HepG2 (cell line): ENCODE measurements around the gene PLP1. TPM values are rescaled to one million over a fixed set of nuclear protein-coding genes. Genes with fewer than 3 reads are reported as not detected.

ENCODE experiments used
- ATAC-seq: fragments of 200-7000 bp; cut with Tn5 transposase; 3 replicates; pipeline ENCODE4 v1.9.1; 2020; ENCODE audit warnings: mild to moderate bottlenecking, moderate library complexity
- BruUV-seq: library from RNA; stranded (reverse); fragments of 400-500 nt; replicated peaks from 2 replicates; lab custom pipeline; 2021; lab: Mats Ljungman, UMichigan
- CTCF ChIA-PET: fragments of 300-600 bp; formaldehyde crosslinking; extraction: SDS; loops from one replicate; lab custom pipeline; 2021; ENCODE audit warnings: low total read pairs, inconsistent platforms, low intra/inter-chr PET ratio; lab: Yijun Ruan, JAX
- POLR2A ChIA-PET: fragments of 350-600 bp; sonication (Branson Sonifier 250); formaldehyde crosslinking; loops from one replicate; lab custom pipeline; 2020; ENCODE audit warnings: antibody characterized with exemption, inconsistent platforms; lab: Yijun Ruan, JAX
- DNase-seq: peaks from one replicate; pipeline ENCODE4 v3.0.0-alpha.2; 2015; ENCODE audit warnings: low spot score
- FAIRE-seq: peaks from 3 replicates; lab custom pipeline; 2011; peaks lifted over from hg19 to GRCh38; lab: Jason Lieb, UNC
- H2AFZ ChIP-seq: one replicate; pipeline ENCODE4 v1.6.1; 2011; ENCODE audit warnings: low read length, inconsistent platforms
- H3K27ac ChIP-seq: fragments of 300-600 bp; 3 replicates; pipeline ENCODE4 v1.8.0; 2011; ENCODE audit warnings: mixed run types, mild to moderate bottlenecking, mixed read lengths, low read length, inconsistent platforms; ENCODE audit not compliant: insufficient read depth; ENCODE audit errors: extremely low read length
- H3K27me3 ChIP-seq, 2 experiments: fragments of 200-600 bp in 1 of 2; 2 replicates in 1 of 2; 3 replicates in 1 of 2; pipeline versions ENCODE4 v1.6.0 to v1.8.0; 2011; ENCODE audit warnings: low read length in 2 of 2, mild to moderate bottlenecking in 2 of 2, moderate library complexity in 2 of 2, inconsistent platforms in 1 of 2; ENCODE audit not compliant: insufficient read depth in 2 of 2, control insufficient read depth in 1 of 2
- H3K36me3 ChIP-seq, 2 experiments: fragments of 200-600 bp in 1 of 2; replicated peaks in 1 of 2; 2 replicates in 1 of 2; 3 replicates in 1 of 2; pipeline versions ENCODE4 v1.5.1 to v1.8.0; 2011; ENCODE audit warnings: low read length in 2 of 2, inconsistent platforms in 1 of 2; ENCODE audit not compliant: insufficient read depth in 2 of 2, control insufficient read depth in 1 of 2
- H3K4me1 ChIP-seq: 2 replicates; pipeline ENCODE4 v1.5.1; 2012; ENCODE audit warnings: low read length, inconsistent platforms; ENCODE audit not compliant: insufficient read depth
- H3K4me2 ChIP-seq: 2 replicates; pipeline ENCODE4 v1.6.0; 2011; ENCODE audit warnings: low read depth, low read length, inconsistent platforms
- H3K4me3 ChIP-seq, 3 experiments: fragments of 200-600 bp in 1 of 3; sonication (generic), shearing (Covaris generic) in 1 of 3; replicated peaks in 1 of 3; 2 replicates each; pipeline ENCODE4 v1.5.1; 2011 to 2016; ENCODE audit warnings: low read length in 3 of 3, inconsistent platforms in 2 of 3, low read depth in 2 of 3, mild to moderate bottlenecking in 2 of 3, control low read depth in 1 of 3, mixed read lengths in 1 of 3; ENCODE audit not compliant: insufficient read depth in 1 of 3
- H3K79me2 ChIP-seq: one replicate; pipeline ENCODE4 v1.6.1; 2011; ENCODE audit warnings: low read length, inconsistent platforms; ENCODE audit not compliant: insufficient read depth
- H3K9ac ChIP-seq: 2 replicates; pipeline ENCODE4 v1.6.0; 2011; ENCODE audit warnings: mild to moderate bottlenecking, low read depth, low read length, inconsistent platforms; ENCODE audit not compliant: insufficient read depth
- H3K9me3 ChIP-seq: 2 replicates; pipeline ENCODE4 v1.5.1; 2012; ENCODE audit warnings: mild to moderate bottlenecking, low read length
- H4K20me1 ChIP-seq: 2 replicates; pipeline ENCODE4 v1.6.0; 2011; ENCODE audit warnings: inconsistent platforms, mild to moderate bottlenecking, low read length, moderate library complexity; ENCODE audit not compliant: insufficient read depth
- ATF5 ChIP-seq: sonication (generic); formaldehyde crosslinking; IDR thresholded peaks from 2 replicates; pipeline ENCODE4 v1.4.0; 2020; ENCODE audit warnings: mild to moderate bottlenecking, low read depth, missing genetic modification reagents
- LCORL ChIP-seq, 2 experiments: fragments of 450-650 bp in 1 of 2; sonication (generic) in 1 of 2; formaldehyde crosslinking in 1 of 2; IDR thresholded peaks; 2 replicates each; pipeline versions ENCODE4 v1.5.0 to v1.6.1; 2017 to 2020; ENCODE audit warnings: antibody characterized with exemption in 1 of 2, missing genetic modification reagents in 1 of 2
- NFYB ChIP-seq: sonication (generic); formaldehyde crosslinking; IDR thresholded peaks from 2 replicates; pipeline ENCODE4 v1.4.0; 2020; ENCODE audit warnings: missing genetic modification reagents
- NR2F6 ChIP-seq, 2 experiments: IDR thresholded peaks; 2 replicates each; pipeline ENCODE4 v1.6.1; 2016; ENCODE audit warnings: antibody characterized with exemption in 1 of 2, mild to moderate bottlenecking in 1 of 2
- THAP7 ChIP-seq: sonication (generic); formaldehyde crosslinking; IDR thresholded peaks from 2 replicates; pipeline ENCODE4 v1.8.1; 2023; ENCODE audit warnings: mild to moderate bottlenecking, missing genetic modification reagents
- ZFP36L2 ChIP-seq: sonication (generic); formaldehyde crosslinking; IDR thresholded peaks from 2 replicates; pipeline ENCODE4 v1.4.0; 2020; ENCODE audit warnings: missing genetic modification reagents
- ZNF430 ChIP-seq: sonication (generic); formaldehyde crosslinking; IDR thresholded peaks from 2 replicates; pipeline ENCODE4 v1.9.0; 2021; ENCODE audit warnings: mild to moderate bottlenecking, missing genetic modification reagents
- ZNF468 ChIP-seq: sonication (generic); formaldehyde crosslinking; IDR thresholded peaks from 2 replicates; pipeline ENCODE4 v1.8.0; 2022; ENCODE audit warnings: mild to moderate bottlenecking, moderate library complexity, missing genetic modification reagents
- ZNF710 ChIP-seq: sonication (generic); formaldehyde crosslinking; IDR thresholded peaks from 2 replicates; pipeline ENCODE4 v1.5.0; 2020; ENCODE audit warnings: mild to moderate bottlenecking, missing genetic modification reagents, borderline replicate concordance
- ZNF782 ChIP-seq: sonication (generic); formaldehyde crosslinking; IDR thresholded peaks from 2 replicates; pipeline ENCODE4 v1.4.0; 2020; ENCODE audit warnings: missing genetic modification reagents, mild to moderate bottlenecking, borderline replicate concordance
- WGBS: methylation state at CpG from one replicate; pipeline ENCODE4 v1.1.6; 2017; ENCODE audit warnings: low lambda C conversion rate; 5-methylcytosine and 5-hydroxymethylcytosine counted together
- in situ Hi-C: cut with HindIII; loops from 2 replicates; pipeline ENCODE4 v1.10.0; 2017; ENCODE audit warnings: low pct_unique_long_range_greater_than_20kb; ENCODE audit not compliant: extremely low pct_ligation_motif_present
- intact Hi-C: fragments of 100-400 bp; cut with micrococcal nuclease; formaldehyde crosslinking; loops from one replicate; pipeline ENCODE4 v1.10.0; 2022; ENCODE audit not compliant: unreplicated experiment
- polyA plus RNA-seq, 8 experiments: library from polyadenylated mRNA; depleted of rRNA in 3 of 8; stranded (reverse) in 7 of 8; unstranded in 1 of 8; fragments of >200 nt; fragmentation: Illumina TruSeq in 4 of 8; extraction: Trizol in 4 of 8; gene quantifications; 2 replicates each; pipeline versions ENCODE4 v1.2.1 to v1.2.3, GENCODE V29; 2011 to 2016; ENCODE audit warnings: low read depth in 4 of 8, missing spikeins in 1 of 8, mixed read lengths in 1 of 8; ENCODE audit not compliant: insufficient read depth in 1 of 8
- total RNA-seq, 5 experiments: library from RNA; depleted of rRNA; stranded (reverse); fragments of >200 nt; fragmentation: Illumina TruSeq; extraction: Trizol; gene quantifications; 2 replicates each; pipeline ENCODE4 v1.2.3, GENCODE V29; 2016; ENCODE audit warnings: low read depth in 1 of 5
- TF ChIP-seq, protein P1 (sequence below): sonication (generic); formaldehyde crosslinking; IDR thresholded peaks from 2 replicates; pipeline ENCODE4 v1.8.0; 2022; ENCODE audit warnings: mild to moderate bottlenecking, missing genetic modification reagents, moderate library complexity

Gene PLP1
- total and polyA plus RNA-seq, 2 of the 13 experiments (the other 11 are each of a cell fraction or from before 2014, with no cell fraction given): 0.15 to 0.27 TPM

GRCh38 chrX:103733017-103733416 lies 43.6 kb upstream of the PLP1 start:
- H2AFZ ChIP-seq: no peak overlapping the region
- no peak for FAIRE-seq
- no peak for ATAC-seq
- H3K9ac ChIP-seq: no peak overlapping the region
- in situ Hi-C loops: no loop called here
- no peaks in the 10 kb centered on the region for H4K20me1 ChIP-seq
- no peaks in the 10 kb centered on the region for H3K36me3 ChIP-seq
- no peak overlapping the region for H3K27ac ChIP-seq
- no peak overlapping the region for H3K4me2 ChIP-seq
- TF ChIP-seq THAP7 (CRISPR knock-in tag) (no peak), NFYB (CRISPR knock-in tag) (no peak), NR2F6 (IDR thresholded peaks at IDR 0.05) (no peak), NR2F6 (CRISPR knock-in tag; IDR thresholded peaks at IDR 0.05) (no peak), ATF5 (CRISPR knock-in tag) (no peak), ZNF782 (CRISPR knock-in tag) (no peak), LCORL (IDR thresholded peaks at IDR 0.05) (no peak), LCORL (CRISPR knock-in tag; IDR thresholded peaks at IDR 0.05) (no peak), ZFP36L2 (CRISPR knock-in tag) (no peak), ZNF430 (CRISPR knock-in tag) (no peak), ZNF710 (CRISPR knock-in tag) (no peak), ZNF468 (CRISPR knock-in tag) (no peak)
- TF ChIP-seq, protein P1, sequence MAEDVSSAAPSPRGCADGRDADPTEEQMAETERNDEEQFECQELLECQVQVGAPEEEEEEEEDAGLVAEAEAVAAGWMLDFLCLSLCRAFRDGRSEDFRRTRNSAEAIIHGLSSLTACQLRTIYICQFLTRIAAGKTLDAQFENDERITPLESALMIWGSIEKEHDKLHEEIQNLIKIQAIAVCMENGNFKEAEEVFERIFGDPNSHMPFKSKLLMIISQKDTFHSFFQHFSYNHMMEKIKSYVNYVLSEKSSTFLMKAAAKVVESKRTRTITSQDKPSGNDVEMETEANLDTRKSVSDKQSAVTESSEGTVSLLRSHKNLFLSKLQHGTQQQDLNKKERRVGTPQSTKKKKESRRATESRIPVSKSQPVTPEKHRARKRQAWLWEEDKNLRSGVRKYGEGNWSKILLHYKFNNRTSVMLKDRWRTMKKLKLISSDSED (CRISPR knock-in tag): no peak
- H3K79me2 ChIP-seq: no peaks in the 10 kb centered on the region
- DNase-seq: no peak
- WGBS: 0% methylated on average over 1 of the region's 1 CpG
- ChIA-PET CTCF (no interaction called here), POLR2A (no interaction called here)
- no TSS peak for BruUV-seq
- no peak overlapping the region for H3K4me3 ChIP-seq
- peaks cover 1 to 3% of the 10 kb centered on the region in 2 experiments; a peak in 2 of 5 replicates for H3K27me3 ChIP-seq
- H3K9me3 ChIP-seq: no peaks in the 10 kb centered on the region
- no peaks in the 10 kb centered on the region for H3K4me1 ChIP-seq
- intact Hi-C loops: no loop called here
